ENCODE measurements around the gene MBD5. TPM values are rescaled to one million over a fixed set of nuclear protein-coding genes. Genes with fewer than 3 reads are reported as not detected.

Gene MBD5
- total and polyA plus RNA-seq, 12 donors = 5.6 to 61.7 (median 40.5) TPM

DNA sequence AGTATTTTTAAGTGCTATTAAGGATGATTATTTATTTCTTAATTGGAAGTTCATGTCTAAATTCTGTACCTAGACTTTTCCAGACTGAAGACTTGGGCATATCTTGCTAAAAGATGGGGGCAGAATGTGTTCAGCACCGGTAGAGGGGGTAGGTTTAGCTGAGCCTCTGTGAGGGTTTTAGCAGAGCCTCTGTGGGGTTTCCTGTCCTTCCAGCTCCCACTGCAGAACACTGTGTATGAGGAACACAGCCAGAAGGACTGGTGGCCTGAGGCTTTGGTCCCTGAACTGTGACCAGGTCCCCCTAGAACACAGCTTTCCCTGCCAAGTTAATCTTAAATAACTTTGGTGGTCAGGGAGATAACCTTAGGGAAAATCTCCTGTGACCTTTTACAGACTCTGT is 500.3 kb downstream of the MBD5 start:
- 38 to 86% (median 69%) methylated on average over 1 of the region's 1 CpG for WGBS, 4 donors
- intact Hi-C loops (cut with DNase I) = no loop called here
- TF ChIP-seq CTCF (IDR thresholded peaks at IDR 0.05) (no peak), POLR2A (IDR thresholded peaks at IDR 0.05) (no peak)

GRCh38 chr2:148523315-148523714 is 502.4 kb downstream of the MBD5 start:
- no peak overlapping the region for H3K27ac ChIP-seq
- H3K4me1 ChIP-seq (replicated peaks in 1 of 2) = no peaks in the 10 kb centered on the region
- H3K4me3 ChIP-seq = no peak overlapping the region
- no peaks in the 10 kb centered on the region for H3K9me3 ChIP-seq (replicated peaks in 1 of 3)
- intact Hi-C loops (cut with DNase I) = no loop called here
- DNase-seq = no peak
- TF ChIP-seq POLR2A (IDR thresholded peaks at IDR 0.05) = no peak
- no peak for TF ChIP-seq CTCF (IDR thresholded peaks at IDR 0.05)
- WGBS, 4 donors = 50 to 76% (median 65%) methylated on average over 1 of the region's 1 CpG
- H3K27me3 ChIP-seq = no peaks in the 10 kb centered on the region
- no peaks in the 10 kb centered on the region for H3K36me3 ChIP-seq (replicated peaks in 1 of 2)

More for the DNA sequence above, 500.3 kb downstream of the MBD5 start:
- no peak overlapping the region for H3K27ac ChIP-seq
- DNase-seq = no peak
- no peak overlapping the region for H3K4me3 ChIP-seq
- H3K4me1 ChIP-seq (replicated peaks in 1 of 2) = no peaks in the 10 kb centered on the region
- H3K27me3 ChIP-seq = no peaks in the 10 kb centered on the region
- no peaks in the 10 kb centered on the region for H3K9me3 ChIP-seq (replicated peaks in 1 of 3)
- no peaks in the 10 kb centered on the region for H3K36me3 ChIP-seq (replicated peaks in 1 of 2)

- Histone ChIP-seq H3K9me3 (replicated peaks in 1 of 3) (no peaks in the 10 kb centered on the region), H3K36me3 (replicated peaks in 1 of 2) (no peaks in the 10 kb centered on the region), H3K27me3 (no peaks in the 10 kb centered on the region), H3K4me3 (no peak overlapping the region), H3K4me1 (replicated peaks in 1 of 2) (no peaks in the 10 kb centered on the region), H3K27ac (no peak overlapping the region)
- 76 to 89% (median 83%) methylated on average over 1 of the region's 1 CpG for WGBS, 4 donors
- intact Hi-C loops (cut with DNase I) = no loop called here
- DNase-seq = no peak
- no peak for TF ChIP-seq CTCF (IDR thresholded peaks at IDR 0.05)
- no peak for TF ChIP-seq POLR2A (IDR thresholded peaks at IDR 0.05)
These were observed 503.6 kb downstream of the MBD5 start for GRCh38 chr2:148524519-148524919.

- Histone ChIP-seq H3K4me1 (replicated peaks in 1 of 2) (no peaks in the 10 kb centered on the region), H3K36me3 (replicated peaks in 1 of 2) (no peaks in the 10 kb centered on the region), H3K27me3 (no peaks in the 10 kb centered on the region), H3K9me3 (replicated peaks in 1 of 3) (no peaks in the 10 kb centered on the region), H3K27ac (no peak overlapping the region), H3K4me3 (no peak overlapping the region)
- no peak for DNase-seq
- TF ChIP-seq CTCF (IDR thresholded peaks at IDR 0.05) (no peak), POLR2A (IDR thresholded peaks at IDR 0.05) (no peak)
- intact Hi-C loops (cut with DNase I) = no loop called here
- 96 to 100% (median 98%) methylated on average over 2 of the region's 2 CpGs for WGBS, 4 donors
These were observed 504.2 kb downstream of the MBD5 start for GRCh38 chr2:148525130-148525529.

Data from adrenal gland (tissue), 12 donors.